ENCODE measurements around the gene SLCO2B1.

The SLCO2B1 gene

DNA sequence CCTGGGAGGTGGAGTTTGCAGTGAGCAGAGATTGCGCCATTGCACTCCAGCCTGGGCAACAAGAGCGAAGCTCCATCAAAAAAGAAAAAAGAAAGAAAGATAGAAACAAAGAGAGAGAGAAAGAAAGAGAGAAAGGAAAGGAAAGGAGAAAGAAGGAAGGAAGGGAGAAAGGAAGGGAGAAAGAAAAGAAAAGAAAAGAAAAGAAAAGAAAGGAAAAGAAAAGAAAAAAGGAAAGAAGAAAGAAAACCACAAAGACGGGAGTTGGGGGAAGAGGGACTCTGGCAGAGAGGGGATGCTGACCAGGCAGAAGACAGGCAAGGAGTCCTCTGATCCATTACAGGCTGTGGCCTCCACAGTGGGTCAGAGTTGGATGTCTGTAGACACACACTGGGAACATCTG is 18.8 kb upstream of the SLCO2B1 start:
- Histone ChIP-seq H3K27me3 (ENCODE audit: control insufficient read depth in 3 of 3, insufficient read depth in 3 of 3, low read depth in 1 of 3, low read length in 3 of 3) (no peaks in the 10 kb centered on the region), H2AK5ac (ENCODE audit: low read depth, low read length) (no peak overlapping the region), H3K27ac (replicated peaks; ENCODE audit: low read length) (no peak overlapping the region), H3K4me2 (ENCODE audit: insufficient read depth, low read length, poor library complexity, severe bottlenecking) (no peak overlapping the region), H2AFZ (ENCODE audit: low read length) (no peak overlapping the region), H3K9me3 (replicated peaks in 1 of 2; ENCODE audit: control insufficient read depth in 2 of 2, insufficient read depth in 1 of 2, low read depth in 1 of 2, low read length in 2 of 2) (peaks cover 4 to 5% of the 10 kb centered on the region in 2 donors), H3K4me3 (ENCODE audit: low read length in 2 of 2) (no peak overlapping the region), H4K91ac (ENCODE audit: low read depth, low read length, poor library complexity) (no peak overlapping the region), H3K36me3 (replicated peaks in 1 of 2; ENCODE audit: control insufficient read depth in 2 of 2, insufficient read depth in 2 of 2, low read length in 2 of 2) (no peaks in the 10 kb centered on the region), H2BK15ac (ENCODE audit: low read length) (no peak overlapping the region), H3K23ac (ENCODE audit: low read depth, low read length, poor library complexity) (no peak overlapping the region), H4K8ac (ENCODE audit: low read depth, low read length) (no peak overlapping the region), H2BK120ac (ENCODE audit: low read depth, low read length) (no peak overlapping the region), H3K4ac (ENCODE audit: low read length) (no peak overlapping the region), H3K4me1 (ENCODE audit: control insufficient read depth in 2 of 2, insufficient read depth in 1 of 2, low read depth in 1 of 2, low read length in 2 of 2) (peaks cover 0 to 9% of the 10 kb centered on the region in 2 donors), H3K79me1 (ENCODE audit: low read depth, low read length) (no peaks in the 10 kb centered on the region), H2BK5ac (ENCODE audit: low read length) (no peak overlapping the region), H3K9ac (ENCODE audit: low read depth, low read length, poor library complexity) (no peak overlapping the region), H3K18ac (ENCODE audit: low read length) (no peak overlapping the region), H3K14ac (ENCODE audit: low read length) (no peak overlapping the region), H2BK12ac (ENCODE audit: low read length) (no peak overlapping the region)
- DNase-seq (ENCODE audit: low spot score), result no peak
- no CpG with 5 or more reads among the region's 3 CpGs for WGBS, 2 donors (ENCODE audit: extremely low coverage in 2 of 2, insufficient read length in 2 of 2, insufficient replicate concordance in 1 of 2)

DNA sequence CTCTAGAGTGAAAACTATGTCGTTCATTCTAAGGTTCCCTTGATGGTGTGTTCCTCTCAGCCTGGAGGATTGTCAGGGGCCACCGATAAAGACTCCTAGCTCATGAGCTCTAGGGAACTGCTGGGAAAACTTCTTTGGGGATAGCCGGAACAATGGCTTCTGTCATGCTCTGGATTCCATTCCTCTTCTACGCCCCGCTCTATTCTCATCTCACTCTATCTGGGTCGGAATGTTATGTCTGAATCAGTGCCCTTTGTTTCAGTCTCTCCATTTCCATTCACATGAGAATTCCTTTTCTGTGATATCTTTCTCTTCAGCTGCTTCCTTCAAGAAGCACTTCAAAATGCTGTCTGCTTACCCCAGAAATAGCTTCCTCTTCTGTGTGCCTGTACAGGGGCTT is 16.9 kb upstream of the SLCO2B1 start:
- Histone ChIP-seq H3K4me3 (ENCODE audit: low read length in 2 of 2) (no peak overlapping the region), H2BK12ac (ENCODE audit: low read length) (no peak overlapping the region), H3K36me3 (replicated peaks in 1 of 2; ENCODE audit: control insufficient read depth in 2 of 2, insufficient read depth in 2 of 2, low read length in 2 of 2) (no peaks in the 10 kb centered on the region), H3K18ac (ENCODE audit: low read length) (no peak overlapping the region), H4K8ac (ENCODE audit: low read depth, low read length) (no peak overlapping the region), H3K27ac (replicated peaks; ENCODE audit: low read length) (peak overlapping the region; percentile 67), H2BK120ac (ENCODE audit: low read depth, low read length) (no peak overlapping the region), H2AFZ (ENCODE audit: low read length) (no peak overlapping the region), H3K4me2 (ENCODE audit: insufficient read depth, low read length, poor library complexity, severe bottlenecking) (no peak overlapping the region), H2BK5ac (ENCODE audit: low read length) (no peak overlapping the region), H3K27me3 (ENCODE audit: control insufficient read depth in 3 of 3, insufficient read depth in 3 of 3, low read depth in 1 of 3, low read length in 3 of 3) (no peaks in the 10 kb centered on the region), H2BK15ac (ENCODE audit: low read length) (no peak overlapping the region), H3K4ac (ENCODE audit: low read length) (no peak overlapping the region), H4K91ac (ENCODE audit: low read depth, low read length, poor library complexity) (no peak overlapping the region), H3K4me1 (ENCODE audit: control insufficient read depth in 2 of 2, insufficient read depth in 1 of 2, low read depth in 1 of 2, low read length in 2 of 2) (peaks cover 0 to 9% of the 10 kb centered on the region in 2 donors), H3K23ac (ENCODE audit: low read depth, low read length, poor library complexity) (no peak overlapping the region), H3K9me3 (replicated peaks in 1 of 2; ENCODE audit: control insufficient read depth in 2 of 2, insufficient read depth in 1 of 2, low read depth in 1 of 2, low read length in 2 of 2) (peaks cover 0 to 2% of the 10 kb centered on the region in 2 donors), H3K9ac (ENCODE audit: low read depth, low read length, poor library complexity) (no peak overlapping the region), H2AK5ac (ENCODE audit: low read depth, low read length) (no peak overlapping the region), H3K14ac (ENCODE audit: low read length) (no peak overlapping the region), H3K79me1 (ENCODE audit: low read depth, low read length) (no peaks in the 10 kb centered on the region)
- DNase-seq (ENCODE audit: low spot score), result peak; percentile 31
- WGBS, 2 donors (ENCODE audit: extremely low coverage in 2 of 2, insufficient read length in 2 of 2, insufficient replicate concordance in 1 of 2), result no CpG with 5 or more reads among the region's 6 CpGs

DNA sequence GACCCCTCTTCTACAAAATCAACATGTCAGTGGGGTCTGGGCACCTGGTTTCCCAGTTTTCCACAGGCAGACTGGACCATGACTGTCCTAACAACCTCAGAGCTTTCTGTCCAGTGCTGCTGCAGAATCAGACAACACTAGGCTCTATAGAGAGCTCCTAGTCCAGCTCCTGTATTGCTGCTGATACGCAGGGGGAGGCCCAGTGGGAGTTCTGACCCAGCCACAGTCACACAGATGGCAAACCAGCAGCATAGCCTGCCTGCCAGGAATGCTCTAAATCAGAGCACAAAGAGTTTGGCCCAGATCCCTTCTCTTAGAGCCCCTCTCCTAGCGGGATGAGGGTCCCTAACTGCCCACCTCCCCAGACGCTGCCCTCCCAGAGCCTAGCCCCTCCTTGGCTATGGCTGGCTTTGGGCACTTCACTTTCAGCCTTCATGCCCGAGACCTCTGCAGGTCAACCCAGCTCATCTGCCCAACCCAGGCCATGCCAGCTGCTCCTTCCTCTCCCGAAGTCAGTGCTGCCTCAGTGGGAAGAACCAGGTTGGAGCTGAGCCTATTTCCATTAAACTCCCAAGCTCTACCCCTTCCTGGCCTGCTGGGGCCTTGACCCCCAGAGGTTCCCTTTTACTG is 15.8 kb upstream of the SLCO2B1 start:
- H3K9ac ChIP-seq (ENCODE audit: low read depth, low read length, poor library complexity), result no peak overlapping the region
- H3K36me3 ChIP-seq (replicated peaks in 1 of 2; ENCODE audit: control insufficient read depth in 2 of 2, insufficient read depth in 2 of 2, low read length in 2 of 2), result no peaks in the 10 kb centered on the region
- H3K4me3 ChIP-seq (ENCODE audit: low read length in 2 of 2), result no peak overlapping the region
- H4K8ac ChIP-seq (ENCODE audit: low read depth, low read length), result no peak overlapping the region
- no peak overlapping the region for H3K27ac ChIP-seq (replicated peaks; ENCODE audit: low read length)
- H3K4me2 ChIP-seq (ENCODE audit: insufficient read depth, low read length, poor library complexity, severe bottlenecking), result no peak overlapping the region
- H2AFZ ChIP-seq (ENCODE audit: low read length), result no peak overlapping the region
- H2BK120ac ChIP-seq (ENCODE audit: low read depth, low read length), result no peak overlapping the region
- no peak overlapping the region for H3K23ac ChIP-seq (ENCODE audit: low read depth, low read length, poor library complexity)
- peak overlapping the region; percentile 25 for H2BK12ac ChIP-seq (ENCODE audit: low read length)
- H3K18ac ChIP-seq (ENCODE audit: low read length), result peak overlapping the region; percentile 87
- DNase-seq (ENCODE audit: low spot score), result no peak
- no peak overlapping the region for H2BK5ac ChIP-seq (ENCODE audit: low read length)
- no CpG with 5 or more reads among the region's 5 CpGs for WGBS, 2 donors (ENCODE audit: extremely low coverage in 2 of 2, insufficient read length in 2 of 2, insufficient replicate concordance in 1 of 2)
- no peak overlapping the region for H3K14ac ChIP-seq (ENCODE audit: low read length)
- no peak overlapping the region for H2AK5ac ChIP-seq (ENCODE audit: low read depth, low read length)
- H3K4ac ChIP-seq (ENCODE audit: low read length), result no peak overlapping the region
- no peaks in the 10 kb centered on the region for H3K27me3 ChIP-seq (ENCODE audit: control insufficient read depth in 3 of 3, insufficient read depth in 3 of 3, low read depth in 1 of 3, low read length in 3 of 3)
- H2BK15ac ChIP-seq (ENCODE audit: low read length), result peak overlapping the region; percentile 28
- H3K9me3 ChIP-seq (replicated peaks in 1 of 2; ENCODE audit: control insufficient read depth in 2 of 2, insufficient read depth in 1 of 2, low read depth in 1 of 2, low read length in 2 of 2), result no peaks in the 10 kb centered on the region
- H3K79me1 ChIP-seq (ENCODE audit: low read depth, low read length), result no peaks in the 10 kb centered on the region
- peaks cover 0 to 9% of the 10 kb centered on the region in 2 donors for H3K4me1 ChIP-seq (ENCODE audit: control insufficient read depth in 2 of 2, insufficient read depth in 1 of 2, low read depth in 1 of 2, low read length in 2 of 2)
- H4K91ac ChIP-seq (ENCODE audit: low read depth, low read length, poor library complexity), result peak overlapping the region; percentile 45

DNA sequence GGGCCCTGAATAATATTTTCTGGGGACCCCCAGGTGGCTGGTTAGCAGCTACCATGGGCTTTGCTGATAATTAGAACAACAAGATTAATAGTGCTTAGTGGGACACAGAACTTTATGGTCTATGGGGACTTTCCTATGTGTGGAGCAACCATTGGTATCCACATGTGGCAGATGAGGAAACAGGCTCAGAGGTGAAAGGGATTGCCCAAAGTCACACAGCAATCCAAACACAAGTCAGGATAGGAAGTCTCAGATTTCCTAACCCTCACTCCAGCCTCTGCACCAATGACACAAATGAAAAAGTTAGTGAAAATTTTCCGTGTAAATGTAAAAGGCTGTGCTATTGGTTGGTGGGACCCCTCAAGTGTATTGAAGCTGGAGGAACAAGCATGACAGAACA is 15.3 kb upstream of the SLCO2B1 start:
- no peak overlapping the region for H3K9ac ChIP-seq (ENCODE audit: low read depth, low read length, poor library complexity)
- H3K9me3 ChIP-seq (replicated peaks in 1 of 2; ENCODE audit: control insufficient read depth in 2 of 2, insufficient read depth in 1 of 2, low read depth in 1 of 2, low read length in 2 of 2), result no peaks in the 10 kb centered on the region
- no CpG with 5 or more reads among the region's 1 CpG for WGBS, 2 donors (ENCODE audit: extremely low coverage in 2 of 2, insufficient read length in 2 of 2, insufficient replicate concordance in 1 of 2)
- H2BK12ac ChIP-seq (ENCODE audit: low read length), result no peak overlapping the region
- no peak overlapping the region for H4K91ac ChIP-seq (ENCODE audit: low read depth, low read length, poor library complexity)
- no peaks in the 10 kb centered on the region for H3K79me1 ChIP-seq (ENCODE audit: low read depth, low read length)
- H2AK5ac ChIP-seq (ENCODE audit: low read depth, low read length), result no peak overlapping the region
- H4K8ac ChIP-seq (ENCODE audit: low read depth, low read length), result no peak overlapping the region
- no peak overlapping the region for H3K4ac ChIP-seq (ENCODE audit: low read length)
- no peak overlapping the region for H3K18ac ChIP-seq (ENCODE audit: low read length)
- DNase-seq (ENCODE audit: low spot score), result no peak
- no peak overlapping the region for H2BK120ac ChIP-seq (ENCODE audit: low read depth, low read length)
- H3K23ac ChIP-seq (ENCODE audit: low read depth, low read length, poor library complexity), result no peak overlapping the region
- no peak overlapping the region for H3K4me3 ChIP-seq (ENCODE audit: low read length in 2 of 2)
- no peak overlapping the region for H2BK15ac ChIP-seq (ENCODE audit: low read length)
- no peaks in the 10 kb centered on the region for H3K27me3 ChIP-seq (ENCODE audit: control insufficient read depth in 3 of 3, insufficient read depth in 3 of 3, low read depth in 1 of 3, low read length in 3 of 3)
- H3K36me3 ChIP-seq (replicated peaks in 1 of 2; ENCODE audit: control insufficient read depth in 2 of 2, insufficient read depth in 2 of 2, low read length in 2 of 2), result no peaks in the 10 kb centered on the region
- no peak overlapping the region for H3K14ac ChIP-seq (ENCODE audit: low read length)
- H3K4me2 ChIP-seq (ENCODE audit: insufficient read depth, low read length, poor library complexity, severe bottlenecking), result no peak overlapping the region
- H2AFZ ChIP-seq (ENCODE audit: low read length), result no peak overlapping the region
- H3K4me1 ChIP-seq (ENCODE audit: control insufficient read depth in 2 of 2, insufficient read depth in 1 of 2, low read depth in 1 of 2, low read length in 2 of 2), result peaks cover 0 to 9% of the 10 kb centered on the region in 2 donors
- H3K27ac ChIP-seq (replicated peaks; ENCODE audit: low read length), result no peak overlapping the region
- no peak overlapping the region for H2BK5ac ChIP-seq (ENCODE audit: low read length)

Data from neuronal stem cell (in vitro differentiated cells).